ENCODE data around the gene XRCC5.
"Not testable (repeated sequence)": the region's sequence is repeated elsewhere in the genome, so short reads cannot be mapped to it uniquely, and the experiment has no call there.

The XRCC5 gene

DNA sequence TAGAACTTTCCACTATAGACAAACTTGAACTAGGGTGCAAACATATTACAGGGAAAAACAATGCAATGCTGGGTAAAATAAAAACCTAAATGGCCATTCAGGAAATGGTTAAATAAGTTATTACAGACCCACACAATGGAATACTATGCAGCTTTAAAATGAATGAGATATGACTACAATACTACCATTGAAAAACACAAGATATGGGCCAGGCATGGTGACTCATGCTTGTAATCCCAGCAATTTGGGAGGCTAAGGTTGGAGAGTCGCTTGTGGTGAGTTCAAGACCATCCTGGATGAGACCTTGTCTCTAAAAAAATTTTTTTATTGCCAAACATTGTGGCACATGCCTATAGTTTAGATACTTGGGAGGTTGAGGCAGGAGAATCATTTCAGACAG, 34.4 kb upstream of the XRCC5 start:
- no peaks in the 10 kb centered on the region for H3K36me3 ChIP-seq
- DNase-seq: no peak
- TF ChIP-seq, protein P1, sequence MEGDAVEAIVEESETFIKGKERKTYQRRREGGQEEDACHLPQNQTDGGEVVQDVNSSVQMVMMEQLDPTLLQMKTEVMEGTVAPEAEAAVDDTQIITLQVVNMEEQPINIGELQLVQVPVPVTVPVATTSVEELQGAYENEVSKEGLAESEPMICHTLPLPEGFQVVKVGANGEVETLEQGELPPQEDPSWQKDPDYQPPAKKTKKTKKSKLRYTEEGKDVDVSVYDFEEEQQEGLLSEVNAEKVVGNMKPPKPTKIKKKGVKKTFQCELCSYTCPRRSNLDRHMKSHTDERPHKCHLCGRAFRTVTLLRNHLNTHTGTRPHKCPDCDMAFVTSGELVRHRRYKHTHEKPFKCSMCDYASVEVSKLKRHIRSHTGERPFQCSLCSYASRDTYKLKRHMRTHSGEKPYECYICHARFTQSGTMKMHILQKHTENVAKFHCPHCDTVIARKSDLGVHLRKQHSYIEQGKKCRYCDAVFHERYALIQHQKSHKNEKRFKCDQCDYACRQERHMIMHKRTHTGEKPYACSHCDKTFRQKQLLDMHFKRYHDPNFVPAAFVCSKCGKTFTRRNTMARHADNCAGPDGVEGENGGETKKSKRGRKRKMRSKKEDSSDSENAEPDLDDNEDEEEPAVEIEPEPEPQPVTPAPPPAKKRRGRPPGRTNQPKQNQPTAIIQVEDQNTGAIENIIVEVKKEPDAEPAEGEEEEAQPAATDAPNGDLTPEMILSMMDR (IDR thresholded peaks at IDR 0.05): no peak
- H3K9me3 ChIP-seq: no peaks in the 10 kb centered on the region
- no peaks in the 10 kb centered on the region for H3K27me3 ChIP-seq
- H3K27ac ChIP-seq: no peak overlapping the region
- H3K4me3 ChIP-seq: no peak overlapping the region
- no peaks in the 10 kb centered on the region for H3K4me1 ChIP-seq
- intact Hi-C loops (cut with DNase I; ENCODE audit: low total_unique reads): no loop called here

DNA sequence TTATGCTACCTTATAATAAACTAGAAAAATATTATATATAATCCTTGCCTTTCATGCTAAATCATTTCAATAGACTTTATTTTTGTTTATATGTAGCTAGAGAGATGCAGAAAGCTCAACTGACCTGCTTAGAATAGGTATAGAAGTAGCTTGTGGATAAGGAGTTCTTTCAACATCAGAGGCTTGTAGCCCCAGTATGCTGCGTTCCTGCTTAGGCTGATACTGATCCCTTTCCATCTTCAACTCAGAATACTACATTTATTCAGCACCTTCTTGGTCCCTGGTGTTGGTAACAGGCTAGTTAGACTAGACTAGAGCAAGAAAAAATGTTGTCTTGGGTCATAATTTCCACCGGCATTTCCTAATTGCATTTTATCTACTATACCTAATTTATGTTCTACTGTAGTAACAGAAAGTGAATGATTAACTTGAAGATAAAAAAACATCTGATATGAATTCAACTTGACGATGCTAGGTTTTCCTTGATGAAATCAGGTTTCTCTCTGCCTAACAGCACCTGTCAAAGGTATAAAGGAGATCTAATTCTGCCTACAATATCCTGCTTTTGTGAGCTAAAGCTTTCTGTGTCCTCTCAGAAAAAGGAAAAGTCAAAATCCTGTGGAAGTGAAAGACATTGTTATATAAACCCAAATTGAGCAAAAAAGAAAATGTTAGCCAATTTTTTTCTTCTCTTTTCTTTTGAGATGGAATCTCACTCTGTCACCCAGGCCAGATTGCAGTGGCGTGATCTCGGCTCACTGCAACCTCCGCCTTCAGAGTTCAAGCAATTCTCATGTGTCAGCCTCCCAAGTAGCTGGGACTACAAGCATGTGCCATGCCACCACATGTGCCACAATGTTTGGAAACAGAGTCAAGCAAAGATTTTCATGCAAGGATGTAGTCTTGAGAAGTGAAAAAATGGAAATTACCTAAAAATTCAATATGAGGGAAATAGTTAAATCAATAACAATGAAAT, 33.4 kb upstream of the XRCC5 start:
- Histone ChIP-seq H3K4me1 (no peaks in the 10 kb centered on the region), H3K27me3 (no peaks in the 10 kb centered on the region), H3K9me3 (no peaks in the 10 kb centered on the region), H3K4me3 (no peak overlapping the region), H3K36me3 (no peaks in the 10 kb centered on the region), H3K27ac (no peak overlapping the region)
- DNase-seq: no peak
- TF ChIP-seq, protein P1 (IDR thresholded peaks at IDR 0.05): no peak
- intact Hi-C loops (cut with DNase I; ENCODE audit: low total_unique reads): no loop called here

DNA sequence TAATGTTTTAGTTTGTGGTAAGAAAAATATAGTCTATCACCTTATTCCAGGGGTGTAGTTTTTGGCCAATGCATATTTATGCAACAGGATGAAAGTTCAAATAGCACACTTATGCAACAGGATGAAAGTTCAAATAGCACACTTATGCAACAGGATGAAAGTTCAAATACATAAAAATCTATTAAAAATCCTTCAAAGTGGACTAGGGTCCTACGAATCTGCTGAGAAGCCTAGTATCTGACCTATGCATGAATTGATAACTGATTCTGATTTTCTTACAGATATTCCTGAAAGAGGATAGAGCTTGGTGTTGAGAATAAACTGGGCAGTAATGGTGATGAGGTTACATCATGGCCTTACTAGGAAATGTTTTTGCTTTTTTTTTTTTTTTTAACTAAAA, 30.4 kb upstream of the XRCC5 start:
- intact Hi-C loops (cut with DNase I; ENCODE audit: low total_unique reads): no loop called here
- Histone ChIP-seq H3K27ac (no peak overlapping the region), H3K9me3 (no peaks in the 10 kb centered on the region), H3K4me3 (no peak overlapping the region), H3K27me3 (no peaks in the 10 kb centered on the region), H3K36me3 (no peaks in the 10 kb centered on the region), H3K4me1 (peaks cover 0 to 13% (median 4%) of the 10 kb centered on the region in 4 donors)
- TF ChIP-seq, protein P1 (IDR thresholded peaks at IDR 0.05): no peak
- DNase-seq: no peak

DNA sequence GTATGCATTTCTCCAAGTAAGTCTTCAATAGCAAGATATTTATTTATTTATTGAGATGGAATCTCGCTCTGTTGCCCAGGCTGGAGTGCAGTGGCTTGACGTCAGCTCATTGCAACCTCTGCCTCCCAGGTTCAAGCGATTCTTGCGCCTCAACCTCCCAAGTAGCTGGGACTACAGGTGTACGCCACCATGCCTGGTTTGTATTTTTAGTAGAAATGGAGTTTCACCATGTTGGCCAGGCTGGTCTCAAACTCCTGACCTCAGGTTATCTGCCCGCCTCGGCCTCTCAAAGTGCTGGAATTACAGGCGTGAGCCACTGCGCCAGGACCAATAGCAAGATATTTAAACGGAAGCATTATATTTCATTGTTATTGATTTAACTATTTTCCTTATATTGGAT, 29.1 kb upstream of the XRCC5 start:
- H3K9me3 ChIP-seq; DNase-seq; H3K27ac ChIP-seq; H3K36me3 ChIP-seq; intact Hi-C loops (cut with DNase I; ENCODE audit: low total_unique reads); H3K4me3 ChIP-seq; H3K27me3 ChIP-seq: not testable (repeated sequence)
- H3K4me1 ChIP-seq: peaks cover 0 to 13% (median 4%) of the 10 kb centered on the region in 4 donors

DNA sequence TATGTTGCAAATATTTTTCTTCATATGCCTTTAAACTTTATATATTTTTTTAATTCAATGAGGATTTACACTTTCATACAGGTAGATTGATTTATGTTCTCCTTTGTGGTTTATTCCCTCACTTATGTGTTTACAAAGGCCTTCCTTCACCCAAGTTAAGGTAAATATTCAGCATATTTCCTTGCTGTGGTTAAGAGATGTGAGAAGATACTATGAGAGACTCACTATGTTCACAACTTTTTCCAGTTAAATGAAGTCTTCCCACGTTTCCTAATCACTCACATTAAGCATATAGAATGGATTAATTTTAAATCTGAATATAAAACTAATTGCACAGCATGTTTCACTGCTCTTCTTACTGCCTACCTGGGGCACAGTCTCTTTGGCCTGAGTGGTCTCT, 28.1 kb upstream of the XRCC5 start:
- H3K4me1 ChIP-seq: peaks cover 0 to 13% (median 4%) of the 10 kb centered on the region in 4 donors
- H3K9me3 ChIP-seq: no peaks in the 10 kb centered on the region
- no peaks in the 10 kb centered on the region for H3K27me3 ChIP-seq
- TF ChIP-seq, protein P1 (IDR thresholded peaks at IDR 0.05): no peak
- peak overlapping the region in 1 of 2 donors; percentile 64 for H3K27ac ChIP-seq
- no peaks in the 10 kb centered on the region for H3K36me3 ChIP-seq
- peak overlapping the region; percentile 65 to 75 for H3K4me3 ChIP-seq
- intact Hi-C loops (cut with DNase I; ENCODE audit: low total_unique reads): no loop called here
- no peak for DNase-seq

DNA sequence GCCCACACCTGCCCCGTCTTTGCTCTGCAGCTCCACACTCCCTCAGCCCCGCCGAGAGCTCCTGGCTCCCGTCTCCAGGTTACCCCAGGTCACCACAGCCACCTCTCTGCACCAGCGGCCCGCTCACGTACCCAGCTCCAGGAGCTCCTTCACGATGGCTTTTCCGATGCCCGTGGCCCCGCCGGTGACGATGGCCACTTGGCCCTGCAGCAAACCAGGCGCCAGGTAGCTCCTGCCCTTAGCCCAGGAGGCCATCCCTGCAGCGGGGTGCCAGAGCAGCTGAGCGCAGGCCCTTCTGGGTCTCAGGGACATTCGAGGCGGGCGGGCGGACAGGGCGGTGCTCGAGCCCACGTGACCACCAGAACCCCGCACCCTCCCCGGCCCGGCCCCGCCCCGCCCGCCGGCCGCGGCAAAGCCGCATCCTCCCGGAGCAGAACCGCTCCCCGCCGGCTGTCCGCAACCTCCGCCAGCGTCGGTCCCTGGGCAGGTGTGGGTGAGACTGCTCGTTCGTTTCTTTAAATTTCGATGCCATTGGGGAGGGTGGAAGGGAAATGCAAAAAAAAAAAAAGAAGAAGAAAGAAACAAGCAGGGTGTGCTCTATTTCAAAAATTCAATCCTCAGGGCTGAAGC, 27.5 kb upstream of the XRCC5 start, which contains the start of the genes PECR and TMEM169:
PECR (minus strand) TSS at position 323 of the 630 bp plus-strand sequence; CDS start at position 255, 68 bp downstream.
TMEM169 (plus strand) TSS at position 433 of the 630 bp plus-strand sequence. CDS start 14,045 bp downstream, outside the sequence.
- peak within 1 kb of the TSS in 1 of 2 donors; percentile 64 for H3K27ac ChIP-seq
- TF ChIP-seq, protein P1 (IDR thresholded peaks at IDR 0.05): no peak
- H3K36me3 ChIP-seq: no peaks in the 10 kb centered on the region
- H3K4me1 ChIP-seq: peaks cover 0 to 13% (median 4%) of the 10 kb centered on the region in 4 donors
- H3K9me3 ChIP-seq: no peaks in the 10 kb centered on the region
- peak within 1 kb of the TSS; percentile 65 to 75 for H3K4me3 ChIP-seq
- intact Hi-C loops (cut with DNase I; ENCODE audit: low total_unique reads): no loop called here
- H3K27me3 ChIP-seq: no peaks in the 10 kb centered on the region
- DNase-seq: peak; percentile 74 to 86
